ENCODE data around the gene KLHL29. TPM values are rescaled to one million over a fixed set of nuclear protein-coding genes. Genes with fewer than 3 reads are reported as not detected.
"Not testable (repeated sequence)": the region's sequence is repeated elsewhere in the genome, so short reads cannot be mapped to it uniquely, and the experiment has no call there.

Gene KLHL29
- total RNA-seq, 2 experiments from 2014 or later: 2.9 to 3.5 TPM

DNA sequence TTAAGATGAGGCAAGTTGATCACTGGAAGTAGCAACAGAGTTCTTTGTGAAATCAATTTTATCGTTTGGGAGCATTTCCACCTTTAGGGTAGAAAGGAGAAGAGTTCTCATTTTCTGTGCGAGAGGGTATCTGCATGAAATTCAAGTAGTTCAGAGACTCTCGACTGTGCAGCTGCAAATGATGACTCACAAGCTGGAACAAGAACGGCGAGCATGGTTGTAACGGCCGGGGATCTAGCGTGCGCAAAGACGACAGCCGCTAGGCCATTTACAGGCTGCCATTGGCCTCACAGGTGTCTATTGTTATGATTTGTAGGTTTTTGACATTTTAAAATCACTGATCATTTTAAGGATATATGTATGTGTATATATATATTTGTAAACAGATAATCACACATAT is 5.2 kb downstream of the KLHL29 start:
- H3K27me3 Mint-ChIP-seq: peaks cover 72% of the 10 kb centered on the region
- ChIA-PET POLR2A (no interaction called here), CTCF (no interaction called here)
- H3K9me3 Mint-ChIP-seq: no peaks in the 10 kb centered on the region
- H3K4me1 Mint-ChIP-seq: peaks cover 27% of the 10 kb centered on the region
- no peaks in the 10 kb centered on the region for H3K36me3 Mint-ChIP-seq (ENCODE audit: low read depth)
- H3K27ac Mint-ChIP-seq: no peak overlapping the region
- H3K4me3 Mint-ChIP-seq: no peak overlapping the region
- no peak for DNase-seq

- CTCF ChIA-PET; H3K36me3 Mint-ChIP-seq (ENCODE audit: low read depth); H3K27ac Mint-ChIP-seq; POLR2A ChIA-PET; DNase-seq; H3K9me3 Mint-ChIP-seq; H3K4me3 Mint-ChIP-seq: not testable (repeated sequence)
- Mint-ChIP-seq H3K4me1 (peaks cover 25% of the 10 kb centered on the region), H3K27me3 (peaks cover 70% of the 10 kb centered on the region)
These were observed 6.3 kb downstream of the KLHL29 start for GRCh38 chr2:23391237-23391736.

DNA sequence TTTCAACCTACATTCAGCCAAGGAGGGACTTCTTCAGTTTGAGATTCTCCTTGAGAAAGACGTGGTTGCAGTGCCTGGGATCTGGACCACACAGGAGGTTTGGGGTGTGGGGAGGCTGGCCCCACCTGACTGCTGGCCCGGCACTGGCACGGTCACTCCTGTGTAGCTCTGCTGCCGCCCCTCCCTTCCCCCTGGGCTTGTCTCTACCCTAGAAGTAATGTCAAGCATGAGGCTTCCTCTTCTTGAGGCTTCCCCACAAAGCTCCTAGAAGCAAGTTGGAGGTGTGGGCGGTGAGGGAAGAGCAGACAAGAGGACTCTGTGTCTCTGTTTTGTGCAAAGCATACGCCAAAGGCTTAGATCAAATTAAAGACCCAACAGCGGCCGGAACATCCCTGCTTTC is 8.7 kb downstream of the KLHL29 start:
- Mint-ChIP-seq H3K36me3 (ENCODE audit: low read depth) (no peaks in the 10 kb centered on the region), H3K9me3 (no peaks in the 10 kb centered on the region), H3K4me1 (peaks cover 20% of the 10 kb centered on the region), H3K27me3 (peaks cover 50% of the 10 kb centered on the region), H3K27ac (no peak overlapping the region), H3K4me3 (no peak overlapping the region)
- no peak for DNase-seq
- ChIA-PET POLR2A (no interaction called here), CTCF (interaction anchor here (1.5 kb wide), 1 partner anchor 11 kb away, joined by 3 read pairs; no protein-coding TSS in a partner anchor)

DNA sequence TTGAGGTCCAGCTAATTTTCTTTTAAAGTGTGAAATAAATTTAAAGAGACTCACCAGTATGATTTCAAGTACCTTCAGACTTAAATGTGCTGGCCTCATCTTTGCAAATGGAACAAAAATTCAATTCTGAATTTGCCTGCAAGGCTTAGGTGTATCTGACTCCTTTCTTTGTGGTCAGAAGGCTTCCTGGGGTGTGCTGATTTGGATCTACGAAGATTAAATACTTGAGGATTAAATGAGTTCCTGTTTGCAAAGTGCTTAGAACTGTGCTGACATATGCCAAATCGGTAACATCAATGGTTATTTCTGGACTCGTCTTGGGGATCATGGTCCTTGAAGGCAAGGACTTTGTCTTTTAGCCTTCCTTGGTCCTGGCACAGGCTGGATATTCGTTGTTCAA is 9.7 kb downstream of the KLHL29 start:
- CTCF ChIA-PET: no interaction called here
- POLR2A ChIA-PET: no interaction called here
- peaks cover 40% of the 10 kb centered on the region for H3K27me3 Mint-ChIP-seq

DNA sequence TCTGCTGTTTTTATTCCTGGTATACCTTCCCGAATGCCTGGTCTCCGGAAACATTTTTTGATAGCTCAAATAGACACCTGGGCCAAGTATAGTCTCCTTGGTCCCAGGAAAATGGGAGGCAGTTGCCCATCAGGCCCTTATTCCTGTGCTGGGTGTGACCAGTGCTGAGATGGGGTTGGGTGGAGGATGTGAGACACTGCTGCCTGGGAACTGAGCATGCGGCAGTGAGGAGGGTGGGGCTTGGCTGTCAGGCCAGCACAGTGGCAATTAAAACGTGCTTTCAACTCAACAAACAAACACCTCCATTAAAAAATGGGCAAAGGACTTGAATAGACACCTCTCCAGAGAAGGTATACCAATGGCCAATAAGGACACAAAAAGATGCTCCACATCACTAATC is 12.5 kb downstream of the KLHL29 start:
- no peak for DNase-seq
- ChIA-PET CTCF (no interaction called here), POLR2A (no interaction called here)
- peaks cover 14% of the 10 kb centered on the region for H3K4me1 Mint-ChIP-seq
- H3K9me3 Mint-ChIP-seq: no peaks in the 10 kb centered on the region
- H3K27ac Mint-ChIP-seq: no peak overlapping the region
- no peaks in the 10 kb centered on the region for H3K36me3 Mint-ChIP-seq (ENCODE audit: low read depth)
- peaks cover 24% of the 10 kb centered on the region for H3K27me3 Mint-ChIP-seq
- H3K4me3 Mint-ChIP-seq: no peak overlapping the region

More for the DNA sequence above, 9.7 kb downstream of the KLHL29 start:
- Mint-ChIP-seq H3K9me3 (no peaks in the 10 kb centered on the region), H3K4me3 (no peak overlapping the region), H3K27ac (no peak overlapping the region), H3K4me1 (peaks cover 20% of the 10 kb centered on the region), H3K36me3 (ENCODE audit: low read depth) (no peaks in the 10 kb centered on the region)
- no peak for DNase-seq

DNA sequence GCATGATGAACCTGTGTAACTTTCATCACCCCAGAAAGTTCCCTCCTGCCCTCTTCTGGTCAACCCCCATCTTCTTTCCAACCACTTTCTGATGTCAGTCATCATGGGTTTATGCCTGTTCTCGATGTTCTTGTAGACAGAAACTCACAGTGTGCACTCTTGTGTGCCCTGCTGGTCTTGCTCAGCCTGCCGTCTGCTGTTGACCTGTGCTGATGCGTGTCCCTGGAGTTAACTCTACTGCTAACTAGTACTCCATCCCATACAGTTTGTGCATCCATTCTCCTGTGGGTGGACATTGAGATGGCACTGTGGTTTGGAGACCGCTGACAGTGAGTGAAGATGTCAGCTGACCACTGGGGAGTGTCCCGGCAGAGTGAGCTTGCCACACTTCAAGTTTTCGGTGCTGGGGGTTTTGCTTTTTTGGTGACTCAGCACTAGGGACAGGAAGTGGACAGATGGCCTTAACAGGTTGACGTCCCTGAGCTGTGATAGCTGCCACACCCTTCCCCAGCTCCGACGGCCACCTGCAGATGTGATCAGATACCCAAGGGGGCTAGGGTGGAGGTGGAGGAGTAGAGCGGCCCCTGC is 14.8 kb downstream of the KLHL29 start:
- Mint-ChIP-seq H3K4me3 (no peak overlapping the region), H3K27ac (no peak overlapping the region), H3K27me3 (peaks cover 5% of the 10 kb centered on the region), H3K9me3 (no peaks in the 10 kb centered on the region), H3K36me3 (ENCODE audit: low read depth) (no peaks in the 10 kb centered on the region), H3K4me1 (peaks cover 14% of the 10 kb centered on the region)
- ChIA-PET CTCF (no interaction called here), POLR2A (no interaction called here)
- no peak for DNase-seq

- DNase-seq: no peak
- Mint-ChIP-seq H3K4me3 (no peak overlapping the region), H3K27ac (no peak overlapping the region), H3K4me1 (peaks cover 11% of the 10 kb centered on the region), H3K36me3 (ENCODE audit: low read depth) (no peaks in the 10 kb centered on the region), H3K9me3 (no peaks in the 10 kb centered on the region), H3K27me3 (no peaks in the 10 kb centered on the region)
- ChIA-PET POLR2A (no interaction called here), CTCF (no interaction called here)
These were observed 15.7 kb downstream of the KLHL29 start for GRCh38 chr2:23400703-23401102.

- Mint-ChIP-seq H3K9me3 (no peaks in the 10 kb centered on the region), H3K4me3 (no peak overlapping the region), H3K27me3 (no peaks in the 10 kb centered on the region), H3K27ac (no peak overlapping the region), H3K36me3 (ENCODE audit: low read depth) (no peaks in the 10 kb centered on the region), H3K4me1 (peaks cover 11% of the 10 kb centered on the region)
- no peak for DNase-seq
- POLR2A ChIA-PET: no interaction called here
- CTCF ChIA-PET: no interaction called here
These were observed 16.6 kb downstream of the KLHL29 start for GRCh38 chr2:23401427-23402204.

DNA sequence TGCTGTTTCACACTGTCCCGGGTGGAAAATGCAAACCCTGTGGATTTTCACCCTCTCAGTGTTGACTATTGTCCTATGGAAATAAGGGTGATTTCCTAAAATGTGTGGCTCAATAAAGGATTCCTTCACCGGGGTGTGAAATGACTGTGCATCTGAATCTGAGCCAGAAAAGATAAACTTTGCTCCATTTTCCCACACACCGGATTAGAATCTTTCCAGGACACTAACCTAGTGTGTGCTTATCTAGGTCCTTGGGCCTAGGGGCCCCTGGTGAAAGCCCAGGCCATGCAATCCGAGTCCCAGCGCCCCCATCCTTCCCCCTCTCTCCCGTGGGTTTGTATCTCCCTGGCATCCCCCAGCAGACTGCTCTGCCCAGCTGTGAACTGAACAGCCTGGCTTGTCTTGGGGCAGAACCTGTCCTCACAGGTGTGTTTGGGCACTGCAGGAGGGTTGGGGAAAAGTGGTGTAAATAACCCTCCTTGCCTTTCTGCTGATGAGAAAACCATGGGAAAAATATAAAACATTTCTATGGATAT is 17.3 kb downstream of the KLHL29 start:
- H3K4me3 Mint-ChIP-seq: no peak overlapping the region
- H3K36me3 Mint-ChIP-seq (ENCODE audit: low read depth): no peaks in the 10 kb centered on the region
- ChIA-PET CTCF (interaction anchor here (0.6 kb wide), 1 partner anchor 8 kb away, joined by 3 read pairs; no protein-coding TSS in a partner anchor), POLR2A (no interaction called here)
- H3K9me3 Mint-ChIP-seq: no peaks in the 10 kb centered on the region
- H3K27ac Mint-ChIP-seq: no peak overlapping the region
- peaks cover 11% of the 10 kb centered on the region for H3K4me1 Mint-ChIP-seq
- DNase-seq: no peak
- no peaks in the 10 kb centered on the region for H3K27me3 Mint-ChIP-seq

DNA sequence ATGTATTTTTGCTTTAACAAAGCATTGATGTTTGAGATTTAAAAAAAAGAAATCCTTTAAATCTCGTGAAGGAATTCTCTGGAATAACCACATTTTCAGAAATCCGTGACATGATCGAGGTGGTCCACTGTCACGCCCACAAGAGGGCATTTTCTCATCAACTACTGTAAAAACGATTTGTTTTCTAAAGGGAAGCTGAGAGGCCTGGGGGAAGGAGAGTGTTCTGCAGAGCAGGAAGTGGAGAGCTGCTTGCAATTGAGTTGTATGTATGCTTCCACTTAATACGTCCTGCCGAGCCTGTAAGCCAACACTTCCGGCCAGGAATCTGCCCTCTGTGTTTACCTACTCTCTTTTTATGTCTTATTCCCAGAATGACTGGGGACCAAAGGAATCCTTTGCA is 19.4 kb downstream of the KLHL29 start:
- DNase-seq: peak; percentile 36
- Mint-ChIP-seq H3K9me3 (no peaks in the 10 kb centered on the region), H3K4me1 (peaks cover 11% of the 10 kb centered on the region), H3K36me3 (ENCODE audit: low read depth) (no peaks in the 10 kb centered on the region), H3K27ac (no peak overlapping the region), H3K27me3 (no peaks in the 10 kb centered on the region), H3K4me3 (no peak overlapping the region)
- CTCF ChIA-PET: interaction anchor here (1.2 kb wide), 1 partner anchor 8 kb away, joined by 3 read pairs; no protein-coding TSS in a partner anchor
- POLR2A ChIA-PET: no interaction called here

- H3K4me3 Mint-ChIP-seq: no peak overlapping the region
- no peaks in the 10 kb centered on the region for H3K36me3 Mint-ChIP-seq (ENCODE audit: low read depth)
- H3K9me3 Mint-ChIP-seq: no peaks in the 10 kb centered on the region
- DNase-seq: no peak
- H3K27me3 Mint-ChIP-seq: no peaks in the 10 kb centered on the region
- H3K4me1 Mint-ChIP-seq: peaks cover 6% of the 10 kb centered on the region
- ChIA-PET POLR2A (no interaction called here), CTCF (interaction anchor here (1.0 kb wide), 1 partner anchor 41 kb away, joined by 3 read pairs; no protein-coding TSS in a partner anchor)
- H3K27ac Mint-ChIP-seq: no peak overlapping the region
These were observed 24.3 kb downstream of the KLHL29 start for GRCh38 chr2:23409248-23409647.

- Mint-ChIP-seq H3K36me3 (ENCODE audit: low read depth) (no peaks in the 10 kb centered on the region), H3K9me3 (no peaks in the 10 kb centered on the region), H3K27ac (no peak overlapping the region), H3K4me3 (no peak overlapping the region), H3K4me1 (no peaks in the 10 kb centered on the region), H3K27me3 (peaks cover 2% of the 10 kb centered on the region)
- ChIA-PET CTCF (interaction anchor here (0.6 kb wide), 1 partner anchor 8 kb away, joined by 3 read pairs; no protein-coding TSS in a partner anchor), POLR2A (no interaction called here)
- no peak for DNase-seq
These were observed 25.6 kb downstream of the KLHL29 start for GRCh38 chr2:23410596-23410995.

GRCh38 chr2:23411752-23412431 is 26.9 kb downstream of the KLHL29 start:
- Mint-ChIP-seq H3K27me3 (peaks cover 4% of the 10 kb centered on the region), H3K36me3 (ENCODE audit: low read depth) (no peaks in the 10 kb centered on the region), H3K27ac (no peak overlapping the region), H3K4me1 (no peaks in the 10 kb centered on the region), H3K9me3 (no peaks in the 10 kb centered on the region), H3K4me3 (no peak overlapping the region)
- ChIA-PET POLR2A (no interaction called here), CTCF (interaction anchor here (0.9 kb wide), 1 partner anchor 8 kb away, joined by 3 read pairs; no protein-coding TSS in a partner anchor)
- no peak for DNase-seq
